NB4 (cell line): ENCODE data around the gene WLS.

Experiments used
- DNase-seq: peaks from one replicate; pipeline ENCODE4 v3.0.0; 2010; ENCODE audit warnings: low read depth
- H3K4me3 ChIP-seq: one replicate; pipeline ENCODE4 v1.5.1; 2011; ENCODE audit warnings: mild to moderate bottlenecking, low read depth, low read length, moderate library complexity
- MAX ChIP-seq: IDR thresholded peaks from 2 replicates; pipeline ENCODE4 v1.6.1; 2011; ENCODE audit warnings: low read depth, low read length
- MYC ChIP-seq: IDR thresholded peaks from 2 replicates; pipeline ENCODE4 v1.6.1; 2011; ENCODE audit warnings: low read depth, low read length
- POLR2A ChIP-seq: IDR thresholded peaks from 2 replicates; pipeline ENCODE4 v1.6.1; 2011; ENCODE audit warnings: mild to moderate bottlenecking; ENCODE audit not compliant: insufficient read length; ENCODE audit errors: extremely low read depth
- TF ChIP-seq, protein P1 (sequence below): IDR thresholded peaks from one replicate; pipeline ENCODE4 v1.5.1; 2012; ENCODE audit warnings: low read depth, low read length

Gene WLS

GRCh38 chr1:68145418-68146126 lies 86.8 kb downstream of the WLS start:
- no peak for TF ChIP-seq POLR2A
- TF ChIP-seq MYC, result no peak
- DNase-seq, result no peak
- no peak overlapping the region for H3K4me3 ChIP-seq

- DNase-seq, result no peak
- no peak for TF ChIP-seq MAX
- no peak for TF ChIP-seq POLR2A
- TF ChIP-seq, protein P1, sequence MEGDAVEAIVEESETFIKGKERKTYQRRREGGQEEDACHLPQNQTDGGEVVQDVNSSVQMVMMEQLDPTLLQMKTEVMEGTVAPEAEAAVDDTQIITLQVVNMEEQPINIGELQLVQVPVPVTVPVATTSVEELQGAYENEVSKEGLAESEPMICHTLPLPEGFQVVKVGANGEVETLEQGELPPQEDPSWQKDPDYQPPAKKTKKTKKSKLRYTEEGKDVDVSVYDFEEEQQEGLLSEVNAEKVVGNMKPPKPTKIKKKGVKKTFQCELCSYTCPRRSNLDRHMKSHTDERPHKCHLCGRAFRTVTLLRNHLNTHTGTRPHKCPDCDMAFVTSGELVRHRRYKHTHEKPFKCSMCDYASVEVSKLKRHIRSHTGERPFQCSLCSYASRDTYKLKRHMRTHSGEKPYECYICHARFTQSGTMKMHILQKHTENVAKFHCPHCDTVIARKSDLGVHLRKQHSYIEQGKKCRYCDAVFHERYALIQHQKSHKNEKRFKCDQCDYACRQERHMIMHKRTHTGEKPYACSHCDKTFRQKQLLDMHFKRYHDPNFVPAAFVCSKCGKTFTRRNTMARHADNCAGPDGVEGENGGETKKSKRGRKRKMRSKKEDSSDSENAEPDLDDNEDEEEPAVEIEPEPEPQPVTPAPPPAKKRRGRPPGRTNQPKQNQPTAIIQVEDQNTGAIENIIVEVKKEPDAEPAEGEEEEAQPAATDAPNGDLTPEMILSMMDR, result no peak
- no peak for TF ChIP-seq MYC
- no peak overlapping the region for H3K4me3 ChIP-seq
These were observed 87.5 kb downstream of the WLS start for GRCh38 chr1:68144856-68145255.

- DNase-seq, result no peak
- TF ChIP-seq POLR2A (no peak), MAX (no peak)
- H3K4me3 ChIP-seq, result no peak overlapping the region
These were observed 88.7 kb downstream of the WLS start for GRCh38 chr1:68143633-68144032.

GRCh38 chr1:68142461-68142860 lies 89.9 kb downstream of the WLS start:
- TF ChIP-seq MAX (no peak), POLR2A (no peak), MYC (no peak)
- TF ChIP-seq, protein P1, result no peak
- H3K4me3 ChIP-seq, result no peak overlapping the region
- DNase-seq, result no peak

DNA sequence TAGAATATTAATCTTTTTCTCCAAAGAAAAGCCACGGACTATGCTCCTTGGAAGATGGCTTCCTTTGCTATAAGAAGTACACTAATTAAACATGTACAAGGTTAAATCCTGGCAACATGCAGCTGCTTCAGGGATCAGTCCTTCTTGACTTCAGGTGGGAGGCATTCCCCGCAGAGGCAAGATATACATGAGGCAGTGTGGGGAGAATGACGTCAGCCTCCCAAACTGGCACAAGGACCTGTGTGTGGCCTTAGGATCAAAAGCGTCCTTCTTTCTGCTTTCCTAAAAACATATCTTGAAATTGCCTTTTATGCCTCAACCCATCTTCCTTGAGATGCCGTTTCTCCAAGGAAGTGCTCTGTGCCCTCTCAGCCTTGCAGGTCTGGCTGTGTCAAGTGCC lies 90.3 kb downstream of the WLS start:
- no peak overlapping the region for H3K4me3 ChIP-seq
- DNase-seq, result no peak
- TF ChIP-seq MYC (no peak), MAX (no peak), POLR2A (no peak)
- TF ChIP-seq, protein P1, result no peak

GRCh38 chr1:68141071-68142021 lies 91.0 kb downstream of the WLS start:
- TF ChIP-seq, protein P1, result no peak
- TF ChIP-seq MYC, result no peak
- TF ChIP-seq MAX, result no peak
- no peak for TF ChIP-seq POLR2A
- H3K4me3 ChIP-seq, result no peak overlapping the region
- no peak for DNase-seq
